Activated gamma-delta T cell treated with Interleukin-2 at 50 U/mL for 16 hours (primary cell): Measurements from ENCODE around the gene ZC3H18.
A peak's percentile ranks its signal among the peaks of the same experiment; 100 is the strongest.

Experiments
- DNase-seq: peaks from one replicate; pipeline ENCODE4 v3.0.0-alpha.2; 2020

ZC3H18 gene

DNA sequence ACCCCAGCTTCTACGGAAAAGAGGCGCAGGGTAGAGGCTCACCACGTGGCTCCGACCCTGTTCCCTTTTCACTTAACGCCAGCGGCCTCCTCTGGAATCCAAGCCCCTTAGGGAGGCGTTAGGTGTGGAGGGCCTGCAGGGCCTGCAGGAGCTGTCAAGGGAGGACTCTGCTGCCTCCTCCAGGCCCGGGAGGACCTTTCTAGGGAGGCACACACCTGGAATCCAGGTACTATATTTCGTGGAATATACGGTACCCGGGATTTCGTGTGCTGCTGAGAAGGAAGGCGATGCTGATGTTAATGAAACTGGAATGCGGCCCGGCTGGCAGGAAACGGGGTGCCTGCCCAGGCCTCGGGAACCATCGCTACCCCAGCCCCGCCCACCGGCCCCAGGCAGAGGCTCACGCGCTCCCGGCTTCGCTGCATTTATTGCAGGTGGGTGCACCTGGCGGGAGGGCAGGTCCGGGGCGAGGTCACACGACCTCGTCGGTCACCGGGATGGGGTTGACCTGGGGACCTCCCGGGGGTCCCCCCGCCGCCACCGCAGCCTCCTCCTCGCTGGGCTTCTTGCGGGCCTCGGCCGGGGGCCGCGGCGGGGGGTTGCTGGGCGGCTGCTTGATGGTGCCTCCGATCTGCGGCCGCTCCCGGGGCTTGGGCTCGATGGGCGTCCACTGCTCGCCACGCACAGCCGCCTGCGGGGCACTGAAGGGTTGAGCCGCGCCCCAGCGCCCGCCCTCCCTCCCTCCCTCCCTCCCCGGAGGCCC, 72.9 kb downstream of the ZC3H18 start:
- no peak for DNase-seq

DNA sequence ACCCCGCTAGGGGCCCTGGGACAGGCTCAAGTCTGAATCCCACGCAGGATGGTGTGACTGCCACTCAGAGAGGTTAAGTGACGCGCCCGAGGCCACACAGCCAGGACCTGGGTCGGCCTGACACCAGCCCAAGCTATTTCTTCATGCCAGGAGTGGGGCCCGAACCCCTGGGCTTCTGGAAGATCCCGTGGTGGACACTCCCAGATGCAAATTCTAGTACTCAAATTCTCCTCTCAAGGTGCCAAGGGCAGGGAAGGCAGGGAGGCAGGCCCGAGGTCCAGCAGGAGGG, 73.4 kb downstream of the ZC3H18 start:
- DNase-seq: no peak

DNA sequence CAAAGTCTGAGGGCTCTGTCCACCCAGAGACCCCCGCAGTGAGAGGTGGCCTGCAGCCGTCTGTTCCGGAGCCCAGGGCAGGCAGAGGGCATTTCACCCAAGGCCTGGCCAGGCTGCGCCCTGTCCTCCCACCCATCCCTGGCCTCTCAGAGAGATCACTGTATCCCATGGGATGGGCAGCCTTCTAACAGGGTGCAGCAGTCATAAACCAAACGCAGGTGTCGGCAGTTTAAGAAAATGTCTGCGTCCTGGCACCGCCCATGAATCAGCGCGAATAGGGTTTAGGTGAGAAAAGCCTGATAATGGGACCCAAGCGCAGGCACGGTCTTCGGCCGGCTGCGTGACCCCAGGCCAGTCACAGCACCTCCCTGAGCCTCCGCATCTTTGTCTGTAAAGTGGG, 75.3 kb downstream of the ZC3H18 start:
- DNase-seq: no peak

DNA sequence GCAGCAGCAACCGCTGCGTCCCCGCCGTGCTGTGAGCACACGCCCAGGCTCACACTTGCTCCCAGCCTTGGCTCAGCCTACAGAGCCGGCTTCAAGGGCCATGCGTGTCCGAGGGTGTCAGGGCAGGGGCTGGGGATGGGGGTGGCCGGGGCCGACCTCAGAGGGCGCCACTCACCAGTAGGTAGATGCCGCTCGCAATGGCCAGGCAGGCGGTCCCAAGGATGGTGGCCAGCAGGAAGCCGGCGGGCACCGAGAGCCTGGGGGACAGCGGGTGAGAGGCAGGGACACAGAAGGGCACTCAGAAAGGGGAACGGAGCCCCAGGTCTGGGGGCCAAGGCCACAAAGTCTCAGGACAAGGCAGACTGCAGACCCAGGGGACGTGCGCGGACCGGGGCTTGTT, 75.7 kb downstream of the ZC3H18 start:
- no peak for DNase-seq

DNA sequence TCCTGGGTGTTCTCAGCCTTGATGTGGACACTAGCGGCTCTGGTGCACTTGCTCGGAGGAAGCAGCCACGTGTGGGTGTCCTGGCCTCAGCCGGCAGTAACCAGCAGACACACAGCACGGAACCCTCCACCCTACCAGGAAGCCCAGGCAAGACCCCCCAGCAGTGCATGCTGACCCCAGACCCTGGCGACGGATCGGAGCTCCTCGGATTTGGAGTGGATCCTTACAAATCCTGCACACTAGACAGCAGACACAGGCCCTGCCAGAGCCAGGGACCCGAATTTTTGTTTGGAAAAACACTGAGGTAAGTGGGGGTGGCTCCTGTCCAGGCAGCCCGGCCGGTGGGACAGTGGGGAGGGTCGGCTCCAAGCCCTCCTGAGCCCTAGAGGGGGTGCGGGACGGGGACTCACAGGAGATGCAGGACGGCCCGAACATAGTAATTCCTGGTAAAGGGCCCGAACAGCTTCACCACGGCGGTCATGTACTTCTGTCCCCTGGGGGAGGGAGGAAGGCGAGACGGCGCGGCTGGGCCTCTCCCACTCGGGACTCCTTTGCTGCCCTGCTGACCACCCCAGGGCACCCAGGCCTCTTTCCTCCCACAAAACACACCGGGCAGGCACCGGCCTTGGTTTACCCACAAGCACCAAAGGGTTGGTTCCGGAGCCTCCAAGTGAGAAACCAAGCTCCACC, 76.3 kb downstream of the ZC3H18 start:
- no peak for DNase-seq

DNA sequence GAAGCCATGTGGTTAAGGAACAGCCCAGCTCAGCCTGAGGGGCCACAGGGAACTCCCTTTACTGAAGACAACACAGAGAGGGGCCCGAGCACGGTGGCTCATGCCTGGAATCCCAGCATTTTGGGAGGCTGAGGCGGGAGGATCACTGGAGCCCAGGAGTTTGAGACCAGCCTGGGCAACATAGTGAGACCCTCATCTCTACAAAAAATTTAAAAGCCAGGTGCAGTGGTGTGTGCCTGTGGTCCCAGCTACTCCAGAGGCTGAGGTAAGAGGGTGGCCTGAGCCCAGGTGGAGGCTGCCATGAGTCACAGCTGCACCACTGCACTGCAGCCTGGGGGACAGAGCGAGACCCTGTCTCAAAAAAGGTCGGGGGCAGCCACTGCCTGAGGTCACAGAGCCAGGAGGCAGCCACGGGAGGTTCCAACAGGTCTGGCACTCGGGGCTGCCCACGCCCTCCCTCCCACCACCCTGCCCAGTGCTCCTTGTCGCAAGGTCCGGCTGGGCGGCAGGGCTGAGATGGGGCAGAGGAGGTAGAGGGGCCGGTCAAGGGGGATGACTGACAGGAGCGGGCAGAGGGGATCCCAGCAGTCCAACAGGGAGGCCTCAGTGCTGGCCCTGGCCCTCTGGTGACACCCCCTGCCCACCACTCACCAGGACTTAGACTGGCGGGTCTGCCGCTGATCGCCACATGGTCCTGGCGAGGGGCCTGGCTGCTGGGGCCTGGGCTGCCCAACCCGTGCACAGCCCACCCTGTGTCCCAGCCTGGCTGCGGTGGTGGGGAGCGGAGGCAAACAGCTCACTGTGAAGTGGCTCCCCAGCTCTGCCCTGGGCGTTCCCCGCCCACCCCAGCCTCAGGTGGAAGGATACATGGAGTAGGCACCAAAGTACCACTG, 77.2 kb downstream of the ZC3H18 start:
- DNase-seq: no peak

DNA sequence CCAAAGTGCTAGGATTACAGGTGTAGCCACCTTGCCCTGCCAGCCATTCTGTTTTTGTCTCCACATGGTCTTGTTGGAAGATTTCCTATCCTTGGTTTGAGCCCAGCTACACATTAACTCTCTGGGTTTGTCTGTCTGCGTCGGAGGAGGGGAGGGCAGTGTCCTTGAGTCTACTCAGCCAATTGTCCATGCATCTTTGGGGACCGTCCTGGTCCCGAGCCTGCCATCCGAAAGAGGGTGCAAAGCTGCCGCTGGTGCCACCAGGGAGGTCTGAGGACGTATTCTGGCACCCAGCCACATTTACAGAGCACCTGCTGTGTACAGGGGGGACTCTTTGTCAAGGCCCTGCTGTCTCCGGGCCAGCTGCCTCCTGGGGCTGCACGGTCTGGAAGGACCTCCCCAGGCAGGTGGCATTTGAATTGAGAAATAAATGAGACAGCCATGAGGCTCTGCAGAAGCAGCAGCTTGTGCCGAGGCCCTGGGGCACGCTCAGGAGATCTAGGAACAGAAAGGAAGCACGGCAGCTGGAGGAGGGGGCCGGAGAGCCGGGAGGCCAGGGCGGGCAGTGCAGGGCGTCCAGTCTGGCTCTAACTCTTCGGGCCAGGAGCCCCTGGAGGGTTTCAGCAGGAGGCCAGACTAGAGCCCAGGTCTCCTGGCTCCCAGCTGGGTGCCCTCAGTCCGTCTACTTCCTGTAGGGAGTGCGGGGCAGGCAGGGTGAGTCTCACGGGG, 79.2 kb downstream of the ZC3H18 start:
- DNase-seq: no peak

DNA sequence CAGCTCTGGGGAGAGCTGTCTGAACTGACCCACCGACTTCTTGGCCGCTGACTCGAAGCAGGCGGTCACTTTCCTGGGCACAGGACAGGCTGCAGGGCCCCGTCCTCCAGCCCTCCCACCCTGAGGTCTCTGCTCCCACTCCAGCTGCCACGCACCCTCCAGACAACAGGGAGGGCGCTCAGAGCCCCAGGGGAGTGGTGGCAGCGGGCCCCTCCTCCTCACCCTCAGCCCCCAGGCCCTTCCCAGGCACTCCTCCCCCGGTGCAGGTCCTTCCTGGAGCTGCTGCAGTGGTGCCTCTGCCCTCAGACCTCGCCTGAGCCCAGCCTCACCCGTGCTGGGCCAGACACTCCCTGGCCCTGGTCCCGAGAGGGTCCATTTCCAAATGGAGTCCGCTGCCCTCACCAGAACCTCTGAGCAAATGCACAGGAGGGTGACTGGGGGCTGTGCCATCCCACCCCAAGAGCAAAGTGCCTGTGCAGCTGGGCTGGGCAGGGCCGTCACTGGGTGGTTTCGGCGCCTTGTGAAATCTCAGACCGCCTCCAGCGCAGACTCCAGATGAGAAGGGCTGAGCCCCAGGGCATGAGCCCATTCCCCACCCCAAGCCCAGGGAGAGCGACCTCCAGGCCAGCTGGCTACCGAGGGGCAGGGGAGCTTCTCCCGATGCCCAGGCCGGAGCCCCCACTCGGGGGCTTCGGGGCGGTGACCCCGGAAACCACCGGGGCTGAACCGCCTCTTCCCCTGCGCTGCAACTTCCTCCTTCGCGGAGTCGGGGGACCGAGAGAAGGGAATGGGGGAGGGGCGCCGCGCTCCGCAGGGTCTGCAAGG, 79.9 kb downstream of the ZC3H18 start:
- no peak for DNase-seq

DNA sequence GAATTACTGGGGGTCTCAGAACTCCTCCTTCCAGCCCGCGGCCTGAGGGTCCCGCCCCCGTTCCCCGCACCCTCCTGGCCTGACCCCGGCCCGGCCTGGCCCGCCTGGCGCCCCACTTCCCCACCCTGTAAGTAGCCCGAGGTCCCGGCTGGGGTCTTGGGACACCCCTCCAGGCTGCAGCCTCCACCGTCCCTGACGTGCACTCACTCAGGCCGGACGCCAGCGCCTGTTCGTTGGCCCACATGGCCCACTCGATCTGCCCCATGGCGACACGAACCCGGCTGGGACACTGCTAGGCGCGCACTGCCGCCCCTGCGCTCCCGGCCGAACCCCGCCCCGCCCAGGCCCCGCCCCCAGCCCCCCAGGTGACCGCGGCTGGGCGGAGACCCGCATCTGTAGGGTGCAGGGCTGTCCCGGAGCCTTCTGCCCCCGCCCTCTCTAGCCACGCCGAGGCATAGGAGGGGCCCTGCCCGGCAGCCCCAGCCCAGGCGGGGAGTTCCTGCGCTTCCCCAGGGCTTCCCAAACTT, 80.6 kb downstream of the ZC3H18 start, which contains the start of gene CYBA:
Gene CYBA (minus strand): TSS at position 305 of the 527 bp plus-strand sequence. CDS start 40 bp downstream, at position 265.
- DNase-seq: peak; percentile 79

DNA sequence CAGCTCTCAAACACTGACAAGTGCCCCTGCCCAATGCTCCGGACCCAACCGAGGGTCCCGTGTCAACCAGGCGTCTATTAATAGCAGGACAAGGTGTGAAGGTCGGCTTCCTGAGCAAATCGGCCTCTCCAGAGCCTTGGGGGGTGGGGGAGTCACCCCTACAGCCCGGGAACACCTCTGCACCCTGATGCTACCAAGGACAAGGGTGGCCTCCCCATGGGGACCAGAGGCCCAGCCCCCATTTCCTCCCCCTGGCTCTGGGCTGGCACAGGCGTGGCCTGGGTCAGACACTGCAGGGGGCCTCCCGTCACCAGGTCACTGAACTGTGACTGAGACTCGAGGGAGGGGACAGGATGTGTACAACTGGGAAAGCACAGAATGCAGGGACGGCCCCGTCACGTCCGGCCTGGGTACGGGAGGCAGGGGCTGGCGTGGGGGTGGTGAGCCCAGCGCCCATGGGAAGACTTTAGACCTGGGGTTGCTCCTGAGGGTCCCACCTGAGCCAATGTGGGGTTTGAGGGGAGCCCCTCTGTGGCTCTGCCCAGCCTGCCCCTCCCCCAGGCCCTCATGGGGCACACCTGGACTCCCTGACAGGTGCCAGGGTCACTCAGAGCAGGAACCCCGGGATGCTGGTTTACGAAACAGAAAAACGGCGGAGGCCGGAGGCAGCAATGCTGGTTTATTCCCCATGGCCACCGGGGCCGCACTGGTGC, 81.2 kb downstream of the ZC3H18 start:
- peak; percentile 62 for DNase-seq

DNA sequence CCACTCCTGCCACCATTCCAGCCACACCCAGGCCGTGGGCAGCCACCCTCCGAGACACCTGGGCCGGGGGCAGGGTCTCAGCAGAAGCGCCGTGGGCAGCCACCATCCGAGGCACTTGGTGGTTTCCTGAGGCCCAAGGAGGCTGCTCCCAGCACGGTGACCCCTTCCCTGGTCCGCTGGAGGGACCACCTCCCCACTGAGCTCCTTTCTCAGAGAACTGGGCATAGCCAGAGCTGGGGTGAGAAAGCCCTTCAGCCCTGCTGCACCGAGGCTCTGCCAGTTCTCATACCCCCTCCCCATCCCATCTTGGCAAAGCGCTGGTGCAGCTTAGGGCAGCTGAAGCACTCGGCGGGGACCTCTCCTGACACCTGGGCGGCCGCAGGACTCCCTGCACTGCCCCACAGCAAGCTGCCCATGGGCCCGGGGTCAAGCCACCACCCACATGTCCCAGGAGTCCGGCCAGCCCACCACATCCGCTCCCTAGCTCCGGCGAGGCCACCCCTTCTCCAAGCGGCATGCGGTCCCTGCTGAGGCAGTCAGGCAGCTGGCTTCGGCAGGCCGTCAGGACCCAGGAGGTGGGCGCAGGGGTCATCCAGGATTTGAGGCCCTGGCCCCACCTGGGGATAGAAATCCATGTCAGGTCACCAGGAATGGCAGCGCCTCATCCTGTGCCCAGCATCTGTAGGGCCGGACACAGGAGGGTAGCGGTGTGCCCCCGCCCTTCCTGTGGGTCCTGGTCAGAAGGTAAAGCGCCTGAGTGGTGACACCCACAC, 82.0 kb downstream of the ZC3H18 start:
- DNase-seq: no peak

DNA sequence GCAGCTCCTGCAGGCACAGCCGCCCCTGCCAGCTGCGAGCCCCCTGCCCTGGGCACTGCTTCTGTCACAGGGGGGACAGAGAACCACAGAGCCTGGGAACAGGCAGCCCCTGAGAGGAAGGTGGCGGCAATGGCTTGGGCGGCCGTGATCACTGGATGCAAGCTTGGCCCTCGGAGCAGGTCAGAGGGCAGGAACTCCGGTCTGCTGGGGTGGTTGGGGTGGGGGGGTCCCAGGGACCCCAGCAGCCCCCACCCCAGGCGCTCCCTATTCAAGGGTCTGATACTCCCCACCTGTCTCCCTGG, 82.5 kb downstream of the ZC3H18 start:
- DNase-seq: no peak

DNA sequence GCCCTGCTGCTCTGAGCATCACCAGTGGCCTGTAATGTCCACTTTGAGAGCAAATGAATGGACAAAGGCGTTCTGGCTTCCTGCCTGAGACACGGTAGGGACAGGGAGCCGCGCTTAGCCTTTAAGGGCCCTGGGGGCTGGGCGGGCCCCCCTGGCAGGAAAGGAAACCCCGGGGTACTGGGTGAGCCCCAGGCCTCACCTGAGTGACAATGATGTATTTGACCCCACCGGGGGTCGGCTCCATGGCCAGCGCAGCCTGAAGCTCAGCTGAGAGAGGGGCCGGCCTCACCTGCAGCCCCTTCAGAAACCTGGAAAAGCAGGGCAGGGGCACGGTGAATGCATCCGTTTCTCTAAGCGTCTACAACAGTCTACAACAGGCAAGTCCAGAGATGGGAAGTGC, 82.9 kb downstream of the ZC3H18 start:
- DNase-seq: no peak

DNA sequence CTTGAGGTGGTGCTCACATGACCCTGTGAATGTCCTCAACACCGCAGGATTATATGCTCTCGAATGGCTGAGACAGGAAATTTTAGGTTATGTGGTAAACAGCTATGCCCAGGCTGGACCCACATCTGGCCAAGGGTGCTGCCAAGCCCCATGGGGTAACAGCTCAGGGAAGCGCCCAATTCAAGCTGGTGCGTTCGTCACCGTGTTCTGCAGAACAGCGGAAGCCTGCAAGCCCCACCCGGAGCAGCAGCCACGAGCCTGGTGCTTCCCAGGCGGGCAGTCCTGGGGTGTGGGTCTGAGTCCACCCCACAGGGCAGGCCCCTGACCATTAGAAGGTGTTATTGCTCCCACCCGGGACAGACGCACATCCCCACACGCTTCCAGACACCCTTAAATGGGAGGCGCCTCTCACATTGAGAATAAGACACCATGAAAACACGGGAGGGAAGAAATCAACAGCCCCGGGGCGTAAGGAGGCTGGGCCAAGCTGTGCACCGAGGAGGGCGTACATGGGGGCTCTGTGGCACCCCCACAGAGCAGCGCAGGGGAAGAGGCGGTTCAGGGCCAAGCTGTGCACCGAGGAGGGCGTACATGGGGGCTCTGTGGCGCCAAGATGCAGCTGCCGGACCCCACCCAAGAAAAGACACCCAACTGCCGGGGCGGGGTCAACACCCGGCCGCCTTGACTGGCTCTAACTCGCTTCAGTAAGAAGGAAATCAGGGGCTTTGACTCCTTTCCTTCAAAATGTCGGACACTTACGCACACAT, 83.6 kb downstream of the ZC3H18 start:
- DNase-seq: no peak

DNA sequence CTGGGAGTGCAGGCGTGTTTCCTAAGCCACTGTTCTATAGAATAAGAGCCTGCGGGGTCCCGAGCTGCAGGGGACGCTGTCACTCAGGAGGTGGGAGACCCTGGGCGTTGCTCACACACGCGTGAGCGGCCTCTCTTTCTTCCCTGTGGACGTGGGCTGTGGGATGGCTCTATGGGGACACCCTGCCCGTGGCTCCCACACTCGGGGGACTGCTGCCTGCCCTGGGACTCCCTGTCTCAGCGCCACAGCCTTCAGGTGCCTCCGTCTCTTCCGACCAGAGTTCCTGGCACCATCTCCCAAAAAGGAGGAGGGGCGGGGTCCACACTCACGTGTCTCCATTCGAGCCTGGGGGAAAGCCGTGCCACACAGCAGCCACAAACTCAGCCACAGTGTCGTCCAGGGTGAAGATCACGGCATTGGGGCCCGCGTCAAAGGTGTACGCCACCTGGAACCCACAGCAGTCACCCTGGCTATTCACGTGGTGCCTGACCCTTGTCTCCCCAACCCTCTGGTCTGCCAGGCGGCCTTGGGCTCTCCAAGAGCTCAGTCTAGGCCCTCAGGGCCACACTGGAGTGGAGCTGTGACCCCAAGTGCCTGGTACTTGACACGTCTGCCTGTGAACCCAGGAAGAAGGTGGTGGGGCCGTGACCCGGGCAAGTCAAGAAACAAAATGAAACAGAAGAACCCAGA, 84.3 kb downstream of the ZC3H18 start:
- DNase-seq: no peak

DNA sequence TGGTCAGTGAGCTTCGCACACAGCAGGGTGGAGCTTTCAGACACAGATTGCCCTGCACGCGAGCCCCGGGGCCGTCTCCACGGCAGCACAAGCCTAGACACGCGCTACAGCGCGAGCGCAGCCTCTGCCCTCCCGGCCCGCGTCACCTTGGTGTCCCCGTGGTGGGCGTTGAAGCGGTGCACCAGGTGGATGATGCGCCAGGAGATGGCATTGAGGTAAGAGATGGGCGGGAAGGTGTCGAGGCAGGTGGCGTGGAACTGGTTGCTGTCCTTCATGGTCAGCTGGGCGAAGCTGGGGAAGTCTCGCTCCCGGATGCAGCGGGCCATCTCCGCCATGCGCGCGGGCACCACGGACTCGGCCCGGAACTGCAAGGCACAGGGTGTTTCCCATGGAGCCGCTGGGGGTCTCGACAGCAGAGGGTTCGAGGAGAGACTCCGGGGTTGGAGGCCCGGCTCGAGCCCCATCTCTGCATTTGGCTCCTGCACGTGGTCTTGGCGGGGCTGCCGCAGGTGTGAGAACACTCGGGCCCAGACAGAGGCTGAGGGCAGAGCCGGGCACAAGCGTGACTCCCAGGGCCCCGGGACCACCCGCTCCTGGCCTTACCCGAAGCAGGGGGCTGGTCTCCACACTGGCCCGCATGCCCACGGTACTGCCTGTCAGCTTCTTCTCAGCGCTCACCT, 85.0 kb downstream of the ZC3H18 start:
- no peak for DNase-seq

DNA sequence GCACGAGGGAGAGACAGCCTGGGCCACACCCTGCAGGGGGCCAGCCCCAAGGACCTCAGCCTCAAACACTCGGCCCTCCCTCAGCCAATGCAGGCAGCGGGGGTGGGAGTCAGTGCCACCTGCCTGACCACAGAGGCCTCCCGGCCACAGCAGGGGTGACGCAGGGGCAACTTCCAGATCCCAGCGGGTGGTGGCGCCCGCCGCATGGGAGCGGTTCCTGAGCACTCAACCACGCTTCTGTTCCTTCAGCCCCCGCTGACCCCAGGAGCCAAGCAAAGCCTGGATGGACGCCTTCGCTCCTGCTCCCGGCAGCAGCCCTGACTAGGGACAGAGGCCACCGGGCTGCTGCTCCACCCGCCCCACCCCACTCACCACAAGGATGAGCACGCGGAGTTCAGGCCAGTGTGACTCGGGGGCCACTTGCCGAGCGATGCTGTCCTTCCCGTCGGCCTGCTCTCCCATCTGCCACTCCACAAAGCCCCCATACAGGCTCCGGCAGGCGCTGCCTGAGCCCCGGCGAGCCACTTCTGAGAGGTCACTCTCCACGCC, 85.6 kb downstream of the ZC3H18 start:
- DNase-seq: no peak

DNA sequence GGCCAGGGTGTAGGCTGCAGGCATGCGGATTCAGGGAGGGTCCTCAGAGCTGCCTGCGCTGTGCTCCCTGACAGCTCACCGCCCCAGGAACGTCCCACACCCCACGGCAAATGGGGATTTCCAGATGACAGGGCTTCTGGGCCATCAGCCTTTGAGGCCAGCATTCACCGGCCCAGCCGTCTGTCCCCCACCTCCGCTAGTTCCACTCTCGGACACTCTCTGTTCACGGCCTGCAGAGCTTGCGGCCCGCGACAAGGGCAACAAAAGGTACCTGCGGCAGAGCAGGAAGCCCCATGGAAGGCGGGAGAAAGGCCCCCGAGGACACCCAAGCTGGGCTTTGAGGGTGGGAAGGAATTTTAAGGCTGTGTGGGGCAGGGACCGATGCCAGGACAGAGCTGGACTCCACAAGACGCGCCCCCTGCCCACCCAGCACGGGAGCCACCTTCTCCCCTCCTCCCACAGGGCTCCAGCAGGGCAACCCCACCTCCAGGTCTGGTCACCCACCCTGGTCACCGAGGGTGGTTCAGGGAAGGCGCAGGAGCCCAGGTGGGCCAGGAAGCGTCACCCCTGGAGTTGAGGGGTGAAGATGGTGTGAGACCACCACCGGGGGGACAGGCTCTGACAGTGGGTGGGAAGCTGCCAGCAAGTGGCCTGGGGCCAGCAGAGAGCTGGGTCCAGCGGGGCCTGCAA, 86.2 kb downstream of the ZC3H18 start:
- DNase-seq: no peak
